ENCODE data around the gene ZP1.

ZP1 gene

DNA sequence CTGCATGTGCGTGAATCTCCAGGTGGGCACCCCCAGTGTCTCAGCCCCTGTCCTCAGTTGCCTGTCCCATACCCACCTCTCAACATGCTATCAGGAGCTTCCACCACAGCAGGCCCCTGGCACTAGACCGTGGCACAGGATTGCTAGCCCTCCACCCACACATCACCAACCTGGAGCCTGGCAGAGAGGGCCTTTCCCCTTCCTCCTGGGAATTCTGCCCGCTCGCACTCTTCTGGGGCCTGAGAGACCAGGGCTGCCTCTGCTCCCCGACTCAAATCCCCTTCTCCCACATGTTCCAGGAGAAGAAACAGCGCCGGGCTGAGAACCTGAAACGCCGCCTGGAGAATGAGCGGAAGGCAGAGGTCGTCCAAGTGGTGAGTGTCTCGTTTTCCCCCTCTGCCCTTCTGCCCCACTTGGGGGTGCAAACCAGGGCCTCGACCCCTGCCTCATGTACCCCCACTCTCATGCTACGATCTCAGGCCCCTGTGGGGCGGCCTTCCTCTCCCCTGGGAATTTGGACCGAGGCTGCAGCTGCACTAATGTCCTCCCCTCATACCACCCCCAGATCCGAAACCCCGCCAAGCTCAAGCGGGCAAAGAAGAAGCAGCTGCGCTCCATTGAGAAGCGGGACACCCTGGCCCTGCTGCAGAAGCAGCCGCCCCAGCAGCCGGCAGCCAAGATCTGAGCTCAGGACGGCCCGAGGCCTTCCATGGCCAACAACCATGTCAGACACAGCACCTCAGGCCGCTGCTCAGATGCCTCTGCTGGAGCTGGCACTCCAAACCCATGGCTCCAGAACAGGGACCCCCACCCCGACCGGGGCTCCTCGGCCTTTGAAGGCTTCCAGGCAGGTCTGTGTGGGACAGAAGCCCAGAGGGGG is 17.5 kb upstream of the ZP1 start:
- H3K36me3 ChIP-seq (ENCODE audit: control insufficient read depth, low read length) = peaks cover 64% of the 10 kb centered on the region
- H3K9me2 ChIP-seq (replicated peaks; ENCODE audit: control insufficient read depth, low read length) = no peaks in the 10 kb centered on the region
- no peaks in the 10 kb centered on the region for H4K20me1 ChIP-seq (ENCODE audit: control insufficient read depth, insufficient read depth, low read depth, low read length)
- H3K27me3 ChIP-seq (ENCODE audit: control insufficient read depth, low read length) = no peaks in the 10 kb centered on the region
- no peak overlapping the region for H3K4me3 ChIP-seq (ENCODE audit: low read length)
- H3F3A ChIP-seq (ENCODE audit: control insufficient read depth, insufficient read depth) = no peaks in the 10 kb centered on the region
- peaks cover 10% of the 10 kb centered on the region for H3K4me1 ChIP-seq (ENCODE audit: control insufficient read depth, low read length)
- H3K4me2 ChIP-seq (ENCODE audit: low read length) = no peak overlapping the region
- TF ChIP-seq EZH2phosphoT487 (IDR thresholded peaks at IDR 0.05; ENCODE audit: borderline replicate concordance, low read length) = no peak
- TF ChIP-seq, protein P1, sequence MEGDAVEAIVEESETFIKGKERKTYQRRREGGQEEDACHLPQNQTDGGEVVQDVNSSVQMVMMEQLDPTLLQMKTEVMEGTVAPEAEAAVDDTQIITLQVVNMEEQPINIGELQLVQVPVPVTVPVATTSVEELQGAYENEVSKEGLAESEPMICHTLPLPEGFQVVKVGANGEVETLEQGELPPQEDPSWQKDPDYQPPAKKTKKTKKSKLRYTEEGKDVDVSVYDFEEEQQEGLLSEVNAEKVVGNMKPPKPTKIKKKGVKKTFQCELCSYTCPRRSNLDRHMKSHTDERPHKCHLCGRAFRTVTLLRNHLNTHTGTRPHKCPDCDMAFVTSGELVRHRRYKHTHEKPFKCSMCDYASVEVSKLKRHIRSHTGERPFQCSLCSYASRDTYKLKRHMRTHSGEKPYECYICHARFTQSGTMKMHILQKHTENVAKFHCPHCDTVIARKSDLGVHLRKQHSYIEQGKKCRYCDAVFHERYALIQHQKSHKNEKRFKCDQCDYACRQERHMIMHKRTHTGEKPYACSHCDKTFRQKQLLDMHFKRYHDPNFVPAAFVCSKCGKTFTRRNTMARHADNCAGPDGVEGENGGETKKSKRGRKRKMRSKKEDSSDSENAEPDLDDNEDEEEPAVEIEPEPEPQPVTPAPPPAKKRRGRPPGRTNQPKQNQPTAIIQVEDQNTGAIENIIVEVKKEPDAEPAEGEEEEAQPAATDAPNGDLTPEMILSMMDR (IDR thresholded peaks at IDR 0.05; ENCODE audit: low read depth, low read length, poor library complexity, severe bottlenecking) = no peak
- H3K9me3 ChIP-seq (ENCODE audit: control insufficient read depth, insufficient read depth, low read length) = no peaks in the 10 kb centered on the region
- H3K79me2 ChIP-seq (ENCODE audit: control insufficient read depth, low read length) = peaks cover 28% of the 10 kb centered on the region
- H3K27ac ChIP-seq (ENCODE audit: low read depth, low read length) = no peak overlapping the region

DNA sequence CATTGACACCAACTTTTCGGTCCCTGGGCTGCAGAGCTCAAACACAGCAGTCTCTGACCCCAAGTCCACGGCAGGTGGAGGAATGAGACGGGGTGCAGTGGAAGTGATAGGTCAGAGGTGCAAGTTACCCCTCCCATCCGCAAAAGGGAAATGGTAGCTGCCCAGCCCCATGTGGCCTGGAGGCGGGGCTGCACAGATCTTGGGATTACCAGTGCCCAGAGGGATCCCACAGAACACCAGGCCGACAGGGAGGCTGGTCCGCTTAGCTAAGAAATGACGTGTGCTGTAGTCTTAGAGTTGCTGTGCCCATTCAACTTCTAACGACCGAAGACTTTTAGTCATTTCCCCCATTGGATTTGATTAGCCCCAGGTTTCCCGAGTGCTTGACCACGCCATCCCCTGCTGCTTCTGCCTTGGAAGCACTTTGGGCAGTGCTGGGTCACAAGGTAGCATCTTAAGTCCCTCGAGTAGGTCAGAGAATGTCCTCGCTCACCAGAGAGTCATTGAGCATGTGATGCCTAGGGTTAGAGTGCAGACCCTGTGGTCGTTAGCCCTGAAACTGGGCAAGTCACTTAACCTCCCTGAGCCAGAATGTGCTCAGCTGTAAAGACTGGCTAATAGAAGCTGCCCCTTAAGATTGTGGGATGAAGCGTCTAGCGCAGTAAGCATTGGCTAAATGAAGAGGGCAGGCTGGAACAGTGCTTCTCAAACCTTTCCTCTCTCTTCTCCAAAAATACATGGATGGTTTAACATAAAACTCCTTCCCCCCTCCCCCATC is 15.8 kb upstream of the ZP1 start:
- H3K27ac ChIP-seq (ENCODE audit: low read depth, low read length) = no peak overlapping the region
- no peaks in the 10 kb centered on the region for H3K9me3 ChIP-seq (ENCODE audit: control insufficient read depth, insufficient read depth, low read length)
- no peak overlapping the region for H3K4me3 ChIP-seq (ENCODE audit: low read length)
- H3K79me2 ChIP-seq (ENCODE audit: control insufficient read depth, low read length) = peaks cover 12% of the 10 kb centered on the region
- H3K9me2 ChIP-seq (replicated peaks; ENCODE audit: control insufficient read depth, low read length) = no peaks in the 10 kb centered on the region
- H4K20me1 ChIP-seq (ENCODE audit: control insufficient read depth, insufficient read depth, low read depth, low read length) = no peaks in the 10 kb centered on the region
- H3F3A ChIP-seq (ENCODE audit: control insufficient read depth, insufficient read depth) = no peaks in the 10 kb centered on the region
- no peaks in the 10 kb centered on the region for H3K27me3 ChIP-seq (ENCODE audit: control insufficient read depth, low read length)
- H3K36me3 ChIP-seq (ENCODE audit: control insufficient read depth, low read length) = peaks cover 51% of the 10 kb centered on the region
- H3K4me2 ChIP-seq (ENCODE audit: low read length) = no peak overlapping the region
- peaks cover 2% of the 10 kb centered on the region; the same call in 1 of the 2 replicates for H3K4me1 ChIP-seq (ENCODE audit: control insufficient read depth, low read length)
- TF ChIP-seq, protein P1 (IDR thresholded peaks at IDR 0.05; ENCODE audit: low read depth, low read length, poor library complexity, severe bottlenecking) = no peak
- TF ChIP-seq EZH2phosphoT487 (IDR thresholded peaks at IDR 0.05; ENCODE audit: borderline replicate concordance, low read length) = no peak

DNA sequence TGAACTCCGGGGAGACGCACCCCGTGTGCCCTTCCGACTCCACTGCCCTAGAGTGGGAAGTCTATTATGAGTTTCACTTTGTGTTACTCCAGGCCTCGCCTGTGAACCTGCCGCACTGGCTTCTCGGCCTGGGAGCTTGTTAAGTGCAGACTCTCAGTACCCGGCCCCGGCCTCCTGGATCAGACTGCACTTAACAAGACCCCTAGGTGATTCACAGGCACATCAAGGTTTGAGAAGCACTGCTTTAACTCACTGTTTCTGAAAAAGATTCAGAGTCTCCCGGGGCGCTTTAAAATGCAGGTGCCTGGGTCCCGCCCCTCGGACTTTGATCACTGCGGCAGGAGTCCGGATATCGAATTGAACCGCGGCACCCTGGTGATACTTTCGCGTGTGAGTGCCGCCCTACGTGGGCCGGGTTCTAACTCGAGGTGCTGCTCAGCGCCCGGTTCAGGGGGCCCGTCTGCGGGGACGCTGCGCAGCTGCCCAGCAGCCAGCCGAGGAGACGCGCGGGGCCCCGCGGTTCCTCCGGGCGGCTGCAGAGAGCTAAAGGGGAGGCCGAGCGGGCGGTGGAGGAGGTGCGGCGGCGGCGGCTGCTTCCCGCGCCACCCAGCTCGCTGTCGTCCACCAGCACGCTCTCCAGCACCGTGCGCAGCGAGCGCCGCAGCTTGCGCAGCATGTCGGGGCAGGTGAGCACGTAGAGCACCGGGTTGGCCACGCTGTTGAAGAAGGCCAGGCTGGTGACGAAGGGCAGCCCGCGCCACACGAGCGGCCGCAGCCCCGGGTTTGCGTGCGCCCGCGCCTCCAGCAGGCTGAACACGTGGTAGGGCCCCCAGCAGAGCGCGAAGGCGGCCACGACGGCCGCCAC is 15.0 kb upstream of the ZP1 start:
- no peaks in the 10 kb centered on the region for H3K27me3 ChIP-seq (ENCODE audit: control insufficient read depth, low read length)
- H3K9me3 ChIP-seq (ENCODE audit: control insufficient read depth, insufficient read depth, low read length) = no peaks in the 10 kb centered on the region
- TF ChIP-seq, protein P1 (IDR thresholded peaks at IDR 0.05; ENCODE audit: low read depth, low read length, poor library complexity, severe bottlenecking) = no peak
- no peak for TF ChIP-seq EZH2phosphoT487 (IDR thresholded peaks at IDR 0.05; ENCODE audit: borderline replicate concordance, low read length)
- H3K27ac ChIP-seq (ENCODE audit: low read depth, low read length) = no peak overlapping the region
- peaks cover 49% of the 10 kb centered on the region for H3K36me3 ChIP-seq (ENCODE audit: control insufficient read depth, low read length)
- no peaks in the 10 kb centered on the region for H3F3A ChIP-seq (ENCODE audit: control insufficient read depth, insufficient read depth)
- no peak overlapping the region for H3K4me3 ChIP-seq (ENCODE audit: low read length)
- no peaks in the 10 kb centered on the region for H3K9me2 ChIP-seq (replicated peaks; ENCODE audit: control insufficient read depth, low read length)
- no peaks in the 10 kb centered on the region for H4K20me1 ChIP-seq (ENCODE audit: control insufficient read depth, insufficient read depth, low read depth, low read length)
- peaks cover 2% of the 10 kb centered on the region; the same call in 1 of the 2 replicates for H3K4me1 ChIP-seq (ENCODE audit: control insufficient read depth, low read length)
- no peak overlapping the region for H3K4me2 ChIP-seq (ENCODE audit: low read length)
- H3K79me2 ChIP-seq (ENCODE audit: control insufficient read depth, low read length) = peaks cover 4% of the 10 kb centered on the region

Measured in DOHH2 (cell line).